Prostate gland (tissue), 2 donors: ENCODE results near the gene USP21. TPM values are rescaled to one million over a fixed set of nuclear protein-coding genes. Genes with fewer than 3 reads are reported as not detected.

ENCODE experiments used
- DNase-seq: peaks from one replicate; pipeline ENCODE4 v3.0.0-alpha.2; 2019; ENCODE audit warnings: low spot score
- H3K27ac ChIP-seq, 2 donors: fragments of 200-600 bp; sonication (generic); 2 replicates each; pipeline ENCODE4 v1.5.1; 2017 to 2019
- H3K27me3 ChIP-seq: fragments of 200-600 bp; sonication (generic); replicated peaks from 2 replicates; pipeline ENCODE4 v1.5.1; 2019; ENCODE audit not compliant: insufficient read depth
- H3K36me3 ChIP-seq, 2 donors: fragments of 200-600 bp; sonication (generic); 1 replicate in 1 of 2; 2 replicates in 1 of 2; pipeline versions ENCODE4 v1.5.1 to v1.8.1; 2017 to 2019
- H3K4me1 ChIP-seq: fragments of 200-600 bp; sonication (generic); replicated peaks from 2 replicates; pipeline ENCODE4 v1.5.1; 2019
- H3K4me3 ChIP-seq, 2 donors: fragments of 200-600 bp; sonication (generic); 2 replicates each; pipeline ENCODE4 v1.5.1; 2017 to 2019
- H3K9me3 ChIP-seq: fragments of 200-600 bp; sonication (generic); 2 replicates; pipeline ENCODE4 v1.5.1; 2017
- POLR2A ChIP-seq: fragments of 450-650 bp; IDR thresholded peaks from one replicate; pipeline ENCODE4 v1.6.1; 2016; ENCODE audit warnings: antibody characterized with exemption, mild to moderate bottlenecking
- POLR2AphosphoS5 ChIP-seq: sonication (generic); formaldehyde crosslinking; IDR thresholded peaks from one replicate; pipeline ENCODE4 v1.6.1; 2017; ENCODE audit warnings: antibody characterized with exemption
- WGBS: methylation state at CpG from one replicate; pipeline ENCODE4 v1.1.5; 2018; 5-methylcytosine and 5-hydroxymethylcytosine counted together
- intact Hi-C: fragments of 100-400 bp; cut with DNase I; formaldehyde crosslinking; loops from one replicate; pipeline ENCODE4 v1.14.2; 2022
- total RNA-seq, 2 donors: library from RNA; depleted of rRNA; stranded (reverse); fragments of >200 nt; gene quantifications; one replicate each; pipeline ENCODE4 v1.1.0, GENCODE V29; 2016
- TF ChIP-seq, protein P1 (sequence below), 4 experiments: fragments of 200-600 bp in 2 of 4; fragments of 450-650 bp in 2 of 4; sonication (generic) in 2 of 4; IDR thresholded peaks; 1 replicate in 3 of 4; 2 replicates in 1 of 4; pipeline ENCODE4 v1.5.1; 2016 to 2019; ENCODE audit warnings: antibody characterized with exemption in 4 of 4, mild to moderate bottlenecking in 2 of 4, moderate library complexity in 2 of 4

USP21 gene
- total RNA-seq, 2 donors from 2014 or later = 28.1 to 32.1 TPM

DNA sequence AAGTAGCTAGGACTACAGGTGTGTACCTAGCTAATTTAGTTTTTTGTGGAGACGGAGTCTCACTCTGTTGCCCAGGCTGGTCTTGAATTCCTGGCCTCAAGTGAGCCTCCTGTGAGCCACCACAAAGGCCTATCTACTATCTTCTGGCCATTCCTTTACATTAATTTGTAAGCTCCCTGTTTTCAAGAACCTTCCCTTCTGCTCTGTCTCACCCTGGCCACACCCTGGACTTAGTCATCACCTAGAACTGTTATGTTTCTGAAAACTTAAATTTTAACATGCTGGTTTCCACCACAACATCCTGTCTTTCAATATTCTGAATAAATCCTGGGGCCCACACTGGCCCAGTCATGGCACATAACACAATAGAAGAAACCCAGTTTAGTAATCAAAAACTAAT lies 22.9 kb downstream of the USP21 start:
- intact Hi-C loops = no loop called here
- 96% methylated on average over 1 of the region's 1 CpG for WGBS
- Histone ChIP-seq H3K9me3 (no peaks in the 10 kb centered on the region), H3K27me3 (no peaks in the 10 kb centered on the region), H3K36me3 (no peaks in the 10 kb centered on the region), H3K4me1 (no peaks in the 10 kb centered on the region), H3K27ac (no peak overlapping the region), H3K4me3 (no peak overlapping the region)
- TF ChIP-seq POLR2A = no peak
- TF ChIP-seq, protein P1, sequence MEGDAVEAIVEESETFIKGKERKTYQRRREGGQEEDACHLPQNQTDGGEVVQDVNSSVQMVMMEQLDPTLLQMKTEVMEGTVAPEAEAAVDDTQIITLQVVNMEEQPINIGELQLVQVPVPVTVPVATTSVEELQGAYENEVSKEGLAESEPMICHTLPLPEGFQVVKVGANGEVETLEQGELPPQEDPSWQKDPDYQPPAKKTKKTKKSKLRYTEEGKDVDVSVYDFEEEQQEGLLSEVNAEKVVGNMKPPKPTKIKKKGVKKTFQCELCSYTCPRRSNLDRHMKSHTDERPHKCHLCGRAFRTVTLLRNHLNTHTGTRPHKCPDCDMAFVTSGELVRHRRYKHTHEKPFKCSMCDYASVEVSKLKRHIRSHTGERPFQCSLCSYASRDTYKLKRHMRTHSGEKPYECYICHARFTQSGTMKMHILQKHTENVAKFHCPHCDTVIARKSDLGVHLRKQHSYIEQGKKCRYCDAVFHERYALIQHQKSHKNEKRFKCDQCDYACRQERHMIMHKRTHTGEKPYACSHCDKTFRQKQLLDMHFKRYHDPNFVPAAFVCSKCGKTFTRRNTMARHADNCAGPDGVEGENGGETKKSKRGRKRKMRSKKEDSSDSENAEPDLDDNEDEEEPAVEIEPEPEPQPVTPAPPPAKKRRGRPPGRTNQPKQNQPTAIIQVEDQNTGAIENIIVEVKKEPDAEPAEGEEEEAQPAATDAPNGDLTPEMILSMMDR (IDR thresholded peaks at IDR 0.05) = no peak
- TF ChIP-seq POLR2AphosphoS5 = no peak
- no peak for DNase-seq

DNA sequence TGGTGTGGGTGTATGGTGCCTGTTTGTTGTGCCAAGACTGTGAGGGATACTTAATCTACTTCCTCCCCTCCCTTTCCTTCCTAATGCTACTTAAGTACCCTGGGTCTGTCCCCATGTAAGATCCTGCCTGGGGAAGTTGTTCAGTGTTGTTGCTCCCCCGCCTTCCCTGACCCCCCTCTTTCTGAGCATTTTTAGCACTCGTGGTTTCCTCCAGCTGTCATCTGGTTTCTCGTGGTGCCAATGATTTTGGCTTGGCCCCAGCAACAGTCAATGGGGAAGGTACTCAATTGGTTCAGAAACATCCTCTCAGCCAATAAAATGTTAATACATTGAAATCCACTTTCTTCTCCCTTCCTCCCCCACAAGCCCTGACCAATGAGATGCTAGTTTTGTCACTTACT lies 26.0 kb downstream of the USP21 start:
- WGBS = 13% methylated on average over 3 of the region's 3 CpGs
- no peaks in the 10 kb centered on the region for H3K36me3 ChIP-seq
- intact Hi-C loops = no loop called here
- H3K4me1 ChIP-seq = no peaks in the 10 kb centered on the region
- no peak overlapping the region for H3K4me3 ChIP-seq
- DNase-seq = no peak
- H3K9me3 ChIP-seq = no peaks in the 10 kb centered on the region
- TF ChIP-seq POLR2AphosphoS5 = peak; percentile 22
- TF ChIP-seq POLR2A = no peak
- TF ChIP-seq, protein P1 (IDR thresholded peaks at IDR 0.05) = no peak
- no peak overlapping the region for H3K27ac ChIP-seq
- no peaks in the 10 kb centered on the region for H3K27me3 ChIP-seq

DNA sequence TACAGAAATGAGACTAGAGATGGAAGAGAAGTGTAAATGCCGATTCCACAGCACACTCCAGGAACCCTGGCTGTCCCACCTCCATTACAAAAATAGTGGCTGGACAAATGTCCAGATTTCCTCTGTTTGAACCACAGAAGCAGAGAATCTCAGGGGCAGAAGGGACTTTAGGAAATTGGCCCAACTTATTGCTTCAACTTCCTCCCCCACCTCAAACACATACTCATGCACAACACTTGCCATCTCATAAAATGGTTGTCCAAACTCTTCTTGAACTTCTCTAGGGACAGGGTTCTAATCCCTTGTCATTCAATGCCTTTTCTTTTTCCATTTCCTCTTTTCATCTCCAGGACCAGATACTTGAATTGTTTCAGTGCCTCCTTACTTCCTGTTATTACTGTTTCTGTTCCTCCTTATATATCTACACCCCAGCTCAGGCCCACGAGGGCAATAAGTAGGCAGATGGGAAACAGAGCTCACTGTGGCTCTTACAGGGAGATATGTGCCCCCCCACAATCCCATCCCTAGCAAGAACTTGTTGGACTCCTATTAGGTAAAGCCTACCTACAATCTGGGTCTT lies 26.5 kb downstream of the USP21 start:
- DNase-seq = no peak
- Histone ChIP-seq H3K27ac (no peak overlapping the region), H3K36me3 (no peaks in the 10 kb centered on the region), H3K4me1 (no peaks in the 10 kb centered on the region), H3K9me3 (no peaks in the 10 kb centered on the region), H3K27me3 (no peaks in the 10 kb centered on the region), H3K4me3 (no peak overlapping the region)
- intact Hi-C loops = no loop called here
- TF ChIP-seq POLR2A (no peak), POLR2AphosphoS5 (no peak)
- TF ChIP-seq, protein P1 (IDR thresholded peaks at IDR 0.05) = no peak
- 61% methylated on average over 2 of the region's 2 CpGs for WGBS

DNA sequence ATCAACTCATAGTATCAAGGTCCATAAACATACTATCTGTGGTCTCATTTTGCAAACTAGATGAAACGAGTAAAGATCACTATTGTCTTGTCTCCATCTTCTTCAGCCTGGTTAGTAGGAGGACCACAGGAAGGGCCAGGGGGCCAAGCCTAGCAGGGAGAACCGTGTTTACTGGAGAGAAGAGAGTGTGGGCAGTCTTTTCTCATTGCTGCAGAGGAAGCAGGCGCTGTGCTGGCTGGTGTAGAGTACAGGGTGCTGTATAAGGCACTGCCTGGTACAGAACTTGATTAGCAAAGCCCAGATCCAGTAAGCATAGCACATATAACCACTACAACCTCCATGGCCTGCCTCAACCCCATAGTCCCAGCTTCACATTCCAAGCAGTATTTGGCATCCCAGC lies 28.0 kb downstream of the USP21 start:
- Histone ChIP-seq H3K27me3 (no peaks in the 10 kb centered on the region), H3K9me3 (no peaks in the 10 kb centered on the region), H3K36me3 (no peaks in the 10 kb centered on the region), H3K27ac (no peak overlapping the region), H3K4me1 (no peaks in the 10 kb centered on the region), H3K4me3 (no peak overlapping the region)
- WGBS = 81% methylated on average over 3 of the region's 3 CpGs
- TF ChIP-seq, protein P1 (IDR thresholded peaks at IDR 0.05) = no peak
- no peak for TF ChIP-seq POLR2AphosphoS5
- TF ChIP-seq POLR2A = no peak
- no peak for DNase-seq
- intact Hi-C loops = no loop called here

DNA sequence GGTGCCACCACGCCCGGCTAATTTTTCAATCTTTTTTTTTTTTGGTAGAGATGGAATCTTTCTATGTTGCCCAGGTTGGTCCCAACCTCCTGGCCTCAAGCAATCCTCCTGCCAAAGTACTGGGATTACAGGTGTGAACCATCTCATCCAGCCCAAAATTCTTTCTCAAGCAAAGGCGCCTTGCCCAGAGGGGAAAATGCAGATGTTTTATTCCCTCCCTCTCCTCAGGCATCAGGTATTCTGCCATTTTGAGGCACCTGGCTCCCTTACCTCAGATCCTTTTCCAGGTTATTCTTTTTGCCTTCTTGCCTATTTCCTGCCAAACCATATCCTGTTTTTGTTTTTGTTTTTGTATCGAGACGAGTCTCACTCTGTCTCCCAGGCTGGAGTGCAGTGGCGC lies 29.1 kb downstream of the USP21 start:
- intact Hi-C loops = no loop called here
- TF ChIP-seq, protein P1 (IDR thresholded peaks at IDR 0.05) = no peak
- TF ChIP-seq POLR2A (no peak), POLR2AphosphoS5 (no peak)
- Histone ChIP-seq H3K4me3 (no peak overlapping the region), H3K36me3 (no peaks in the 10 kb centered on the region), H3K9me3 (no peaks in the 10 kb centered on the region), H3K4me1 (no peaks in the 10 kb centered on the region), H3K27me3 (no peaks in the 10 kb centered on the region), H3K27ac (no peak overlapping the region)
- WGBS = 90% methylated on average over 6 of the region's 6 CpGs
- DNase-seq = no peak
